Stomach (tissue), 9 donors: Measurements from ENCODE around the gene TANGO6. TPM values are rescaled to one million over a fixed set of nuclear protein-coding genes. Genes with fewer than 3 reads are reported as not detected.

Experiments
- DNase-seq, 2 donors: peaks; one replicate each; pipeline versions ENCODE4 v3.0.0 to v3.0.0-alpha.2; 2013 to 2019
- H3K27ac ChIP-seq, 5 donors: fragments of 200-600 bp in 4 of 5; sonication (generic) in 4 of 5; one replicate each; pipeline ENCODE4 v1.5.1; 2013 to 2019; ENCODE audit warnings: mild to moderate bottlenecking in 1 of 5, moderate library complexity in 1 of 5
- H3K27me3 ChIP-seq, 3 donors: fragments of 200-600 bp; sonication (generic); one replicate each; pipeline ENCODE4 v1.5.1; 2017 to 2019; ENCODE audit warnings: mixed run types in 1 of 3
- H3K36me3 ChIP-seq, 4 donors: fragments of 200-600 bp; sonication (generic); 1 replicate in 3 of 4; 2 replicates in 1 of 4; pipeline ENCODE4 v1.5.1; 2016 to 2019
- H3K4me1 ChIP-seq, 4 donors: fragments of 200-600 bp; sonication (generic); one replicate each; pipeline ENCODE4 v1.5.1; 2016 to 2019
- H3K4me3 ChIP-seq, 4 donors: fragments of 200-600 bp; sonication (generic) in 3 of 4; one replicate each; pipeline ENCODE4 v1.5.1; 2016 to 2019; ENCODE audit warnings: mild to moderate bottlenecking in 1 of 4
- H3K9me3 ChIP-seq, 4 donors: fragments of 200-600 bp; sonication (generic); one replicate each; pipeline ENCODE4 v1.5.1; 2016 to 2019
- CTCF ChIP-seq, 7 experiments: fragments of 450-650 bp in 4 of 7; fragments of 200-600 bp in 3 of 7; sonication (generic) in 3 of 7; IDR thresholded peaks; one replicate each; pipeline ENCODE4 v1.5.1; 2016 to 2019; ENCODE audit warnings: antibody characterized with exemption in 7 of 7, control low read depth in 2 of 7, mild to moderate bottlenecking in 1 of 7
- EP300 ChIP-seq: sonication (generic); formaldehyde crosslinking; IDR thresholded peaks from one replicate; pipeline ENCODE4 v1.6.1; 2017; ENCODE audit warnings: antibody characterized with exemption
- POLR2A ChIP-seq, 4 donors: fragments of 450-650 bp; IDR thresholded peaks; one replicate each; pipeline ENCODE4 v1.6.1; 2016; ENCODE audit warnings: antibody characterized with exemption in 4 of 4, control low read depth in 2 of 4, mild to moderate bottlenecking in 1 of 4, moderate library complexity in 1 of 4
- POLR2AphosphoS5 ChIP-seq, 3 donors: sonication (generic); formaldehyde crosslinking; IDR thresholded peaks; one replicate each; pipeline ENCODE4 v1.6.1; 2016; ENCODE audit warnings: antibody characterized with exemption in 3 of 3
- WGBS, 5 donors: extraction: QIAGEN DNeasy Blood & Tissue Kit in 3 of 5; methylation state at CpG; one replicate each; pipeline versions ENCODE4 v1.1.5 to v1.1.7; 2013 to 2018; 5-methylcytosine and 5-hydroxymethylcytosine counted together
- intact Hi-C: fragments of 100-400 bp; cut with DNase I; formaldehyde crosslinking; loops from one replicate; pipeline ENCODE4 v1.15.1; 2023; ENCODE audit warnings: low total_unique reads
- polyA plus RNA-seq, 3 donors: library from polyadenylated mRNA; stranded (reverse); fragments of 200-250 nt; gene quantifications; one replicate each; pipeline ENCODE4 v1.2.3, GENCODE V29; 2013
- total RNA-seq, 5 donors: library from RNA; depleted of rRNA; stranded (reverse); fragments of >200 nt; gene quantifications; one replicate each; pipeline versions ENCODE4 v1.1.0 to v1.2.3, GENCODE V29; 2014 to 2016
- donor health status: healthy with polysubstance abuse.
- donor health status: Bipolar disorder and iron deficiency.
- donor health status: healthy.

TANGO6 gene
- total and polyA plus RNA-seq, 8 donors: 2.2 to 32.7 (median 11.4) TPM

GRCh38 chr16:68991075-68991474 lies 147.7 kb downstream of the TANGO6 start:
- intact Hi-C loops: no loop called here
- Histone ChIP-seq H3K4me3 (no peak overlapping the region), H3K9me3 (no peaks in the 10 kb centered on the region), H3K4me1 (peaks cover 0 to 33% (median 6%) of the 10 kb centered on the region in 4 donors), H3K27ac (no peak overlapping the region), H3K36me3 (no peaks in the 10 kb centered on the region), H3K27me3 (no peaks in the 10 kb centered on the region)
- TF ChIP-seq POLR2AphosphoS5 (IDR thresholded peaks at IDR 0.05): no peak
- TF ChIP-seq EP300: no peak
- TF ChIP-seq POLR2A (IDR thresholded peaks at IDR 0.05): no peak
- no peak for TF ChIP-seq CTCF (IDR thresholded peaks at IDR 0.05)
- no peak for DNase-seq

GRCh38 chr16:68992521-68992920 lies 149.2 kb downstream of the TANGO6 start:
- Histone ChIP-seq H3K27ac (no peak overlapping the region), H3K9me3 (no peaks in the 10 kb centered on the region), H3K4me1 (peaks cover 0 to 33% (median 6%) of the 10 kb centered on the region in 4 donors), H3K27me3 (no peaks in the 10 kb centered on the region), H3K4me3 (no peak overlapping the region), H3K36me3 (no peaks in the 10 kb centered on the region)
- TF ChIP-seq POLR2AphosphoS5 (IDR thresholded peaks at IDR 0.05): no peak
- no peak for TF ChIP-seq EP300
- TF ChIP-seq CTCF (IDR thresholded peaks at IDR 0.05): no peak
- TF ChIP-seq POLR2A (IDR thresholded peaks at IDR 0.05): no peak
- intact Hi-C loops: no loop called here
- 70 to 84% (median 80%) methylated on average over 5 of the region's 5 CpGs for WGBS, 5 donors
- DNase-seq: no peak

GRCh38 chr16:68993456-68993855 lies 150.1 kb downstream of the TANGO6 start:
- H3K27me3 ChIP-seq: no peaks in the 10 kb centered on the region
- WGBS, 5 donors: 60 to 73% (median 69%) methylated on average over 3 of the region's 3 CpGs
- intact Hi-C loops: no loop called here
- H3K27ac ChIP-seq: peak overlapping the region in 3 of 5 donors; percentile 12 to 72 (median 58)
- H3K36me3 ChIP-seq: no peaks in the 10 kb centered on the region
- H3K4me1 ChIP-seq: peaks cover 0 to 33% (median 6%) of the 10 kb centered on the region in 4 donors
- DNase-seq: no peak
- no peak for TF ChIP-seq POLR2A (IDR thresholded peaks at IDR 0.05)
- no peak for TF ChIP-seq POLR2AphosphoS5 (IDR thresholded peaks at IDR 0.05)
- TF ChIP-seq EP300: no peak
- no peak for TF ChIP-seq CTCF (IDR thresholded peaks at IDR 0.05)
- H3K9me3 ChIP-seq: no peaks in the 10 kb centered on the region
- no peak overlapping the region for H3K4me3 ChIP-seq

GRCh38 chr16:68993885-68994284 lies 150.6 kb downstream of the TANGO6 start:
- Histone ChIP-seq H3K4me1 (peaks cover 0 to 33% (median 6%) of the 10 kb centered on the region in 4 donors), H3K9me3 (no peaks in the 10 kb centered on the region), H3K27me3 (no peaks in the 10 kb centered on the region), H3K36me3 (no peaks in the 10 kb centered on the region), H3K4me3 (no peak overlapping the region), H3K27ac (peak overlapping the region in 3 of 5 donors; percentile 18 to 72 (median 58))
- no peak for TF ChIP-seq EP300
- no peak for TF ChIP-seq POLR2A (IDR thresholded peaks at IDR 0.05)
- TF ChIP-seq CTCF (IDR thresholded peaks at IDR 0.05): no peak
- TF ChIP-seq POLR2AphosphoS5 (IDR thresholded peaks at IDR 0.05): peak in 1 of 3 donors; percentile 27
- WGBS, 5 donors: 12 to 41% (median 35%) methylated on average over 1 of the region's 1 CpG
- peak in 1 of 2 donors; percentile 46 for DNase-seq
- intact Hi-C loops: no loop called here
